SIG-M5 treated with dmso at 0.1 percent for 504 hours (cell line): ENCODE measurements around the gene PTGDR2.
A peak's percentile ranks its signal among the peaks of the same experiment; 100 is the strongest.

ENCODE experiments used
- DNase-seq: peaks from one replicate; lab custom pipeline; 2025; ENCODE audit not compliant: unreplicated experiment; lab: John Stamatoyannopoulos, UW

Gene PTGDR2

GRCh38 chr11:60855726-60856633, at the start of gene PTGDR2:
Gene PTGDR2 (minus strand): TSS chr11:60855950. CDS start chr11:60853722, 2,228 bp downstream.
- no peak for DNase-seq

GRCh38 chr11:60905047-60905446, 49.3 kb upstream of the PTGDR2 start:
- DNase-seq: no peak

- no peak for DNase-seq
These were observed 46.9 kb upstream of the PTGDR2 start for GRCh38 chr11:60902625-60903024.

GRCh38 chr11:60900673-60901404, 45.1 kb upstream of the PTGDR2 start:
- no peak for DNase-seq

GRCh38 chr11:60899977-60900376, 44.2 kb upstream of the PTGDR2 start:
- no peak for DNase-seq

- peak; percentile 43 for DNase-seq
These were observed 43.5 kb upstream of the PTGDR2 start for GRCh38 chr11:60899046-60899936.

- DNase-seq: no peak
These were observed 41.7 kb upstream of the PTGDR2 start for GRCh38 chr11:60897496-60897895.

- DNase-seq: no peak
These were observed 39.9 kb upstream of the PTGDR2 start for GRCh38 chr11:60895687-60896086.

GRCh38 chr11:60891103-60891741, 35.5 kb upstream of the PTGDR2 start:
- no peak for DNase-seq

- no peak for DNase-seq
These were observed 34.9 kb upstream of the PTGDR2 start for GRCh38 chr11:60890696-60891095.

GRCh38 chr11:60889869-60890311, 34.1 kb upstream of the PTGDR2 start:
- DNase-seq: peak; percentile 4

GRCh38 chr11:60887556-60887955, 31.8 kb upstream of the PTGDR2 start:
- DNase-seq: peak; percentile 16

GRCh38 chr11:60880643-60881282, 25.0 kb upstream of the PTGDR2 start:
- DNase-seq: no peak

- DNase-seq: no peak
These were observed 24.3 kb upstream of the PTGDR2 start for GRCh38 chr11:60879971-60880588.

- no peak for DNase-seq
These were observed 23.4 kb upstream of the PTGDR2 start for GRCh38 chr11:60879104-60879503.

GRCh38 chr11:60878245-60879101, 22.7 kb upstream of the PTGDR2 start:
- no peak for DNase-seq

- DNase-seq: no peak
These were observed 20.4 kb upstream of the PTGDR2 start for GRCh38 chr11:60876168-60876485.

- DNase-seq: no peak
These were observed 19.8 kb upstream of the PTGDR2 start for GRCh38 chr11:60875366-60876167.
